Measurements from ENCODE around the gene CADM2. TPM values are rescaled to one million over a fixed set of nuclear protein-coding genes. Genes with fewer than 3 reads are reported as not detected.

CADM2 gene
- total RNA-seq, 2 experiments from 2014 or later: not detected

DNA sequence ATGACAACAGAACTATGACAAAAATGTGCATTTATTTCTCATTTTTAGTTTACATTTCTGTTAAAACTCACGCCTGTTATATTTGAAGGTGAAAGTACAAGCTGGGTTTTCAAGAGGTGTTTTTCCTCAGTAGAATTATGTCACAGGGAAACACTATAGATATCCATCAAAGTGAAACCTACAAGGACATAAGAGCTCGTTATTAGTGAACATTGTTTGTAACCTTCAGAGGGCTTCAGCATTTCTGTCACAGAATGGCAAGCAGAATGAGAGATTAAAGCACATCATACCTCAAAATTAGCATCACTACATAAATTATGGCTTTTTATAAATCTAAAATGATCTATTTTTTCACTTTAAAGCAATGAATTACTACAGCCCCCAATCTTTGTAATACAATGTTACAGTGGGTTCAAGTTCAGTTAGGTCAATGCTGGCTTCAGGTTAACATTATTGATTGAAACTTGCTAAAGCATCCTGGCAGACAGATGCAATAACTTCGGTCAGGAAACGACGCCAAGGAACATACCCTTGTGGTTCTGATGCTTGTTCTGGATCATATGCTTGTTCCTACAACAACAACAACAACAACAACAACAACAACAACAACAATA lies 405.6 kb downstream of the CADM2 start:
- no peaks in the 10 kb centered on the region for H3K36me3 Mint-ChIP-seq (ENCODE audit: low read depth)
- H3K9me3 Mint-ChIP-seq: no peaks in the 10 kb centered on the region
- no peaks in the 10 kb centered on the region for H3K27me3 Mint-ChIP-seq
- no peak overlapping the region for H3K27ac Mint-ChIP-seq
- ChIA-PET CTCF (no interaction called here), POLR2A (no interaction called here)
- no peak overlapping the region for H3K4me3 Mint-ChIP-seq
- no peak for DNase-seq
- H3K4me1 Mint-ChIP-seq: no peaks in the 10 kb centered on the region

DNA sequence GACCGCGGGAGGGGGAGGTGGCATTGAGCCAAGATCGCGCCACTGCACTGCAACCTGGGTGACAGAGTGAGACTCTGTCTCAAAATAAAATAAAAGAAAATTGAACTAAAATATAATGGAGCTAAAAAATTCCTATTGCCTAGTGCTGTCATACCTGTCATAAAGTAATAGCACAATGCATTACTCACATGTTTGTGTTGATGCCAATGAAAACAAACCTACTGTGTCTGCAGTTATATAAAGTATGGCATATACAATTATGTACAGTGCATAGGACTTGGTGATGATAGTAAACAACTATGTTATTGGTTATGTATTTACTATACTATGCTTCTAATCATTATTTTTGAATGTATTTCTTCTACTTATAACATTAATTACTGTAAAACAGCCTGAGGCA lies 411.6 kb downstream of the CADM2 start:
- POLR2A ChIA-PET: no interaction called here
- no peaks in the 10 kb centered on the region for H3K4me1 Mint-ChIP-seq
- H3K9me3 Mint-ChIP-seq: no peaks in the 10 kb centered on the region
- no peak overlapping the region for H3K4me3 Mint-ChIP-seq
- CTCF ChIA-PET: no interaction called here
- DNase-seq: no peak
- H3K27ac Mint-ChIP-seq: no peak overlapping the region
- H3K27me3 Mint-ChIP-seq: no peaks in the 10 kb centered on the region
- no peaks in the 10 kb centered on the region for H3K36me3 Mint-ChIP-seq (ENCODE audit: low read depth)

GRCh38 chr3:85376131-85376530 lies 417.3 kb downstream of the CADM2 start:
- Mint-ChIP-seq H3K27ac (no peak overlapping the region), H3K36me3 (ENCODE audit: low read depth) (no peaks in the 10 kb centered on the region), H3K27me3 (no peaks in the 10 kb centered on the region), H3K9me3 (no peaks in the 10 kb centered on the region), H3K4me1 (no peaks in the 10 kb centered on the region), H3K4me3 (no peak overlapping the region)
- DNase-seq: no peak
- ChIA-PET CTCF (no interaction called here), POLR2A (no interaction called here)

- no peak overlapping the region for H3K27ac Mint-ChIP-seq
- no peaks in the 10 kb centered on the region for H3K36me3 Mint-ChIP-seq (ENCODE audit: low read depth)
- no peak overlapping the region for H3K4me3 Mint-ChIP-seq
- H3K4me1 Mint-ChIP-seq: no peaks in the 10 kb centered on the region
- CTCF ChIA-PET: no interaction called here
- POLR2A ChIA-PET: no interaction called here
- no peak for DNase-seq
- H3K9me3 Mint-ChIP-seq: peaks cover 2% of the 10 kb centered on the region
- H3K27me3 Mint-ChIP-seq: no peaks in the 10 kb centered on the region
Observed at GRCh38 chr3:85377115-85377514, 418.3 kb downstream of the CADM2 start.

DNA sequence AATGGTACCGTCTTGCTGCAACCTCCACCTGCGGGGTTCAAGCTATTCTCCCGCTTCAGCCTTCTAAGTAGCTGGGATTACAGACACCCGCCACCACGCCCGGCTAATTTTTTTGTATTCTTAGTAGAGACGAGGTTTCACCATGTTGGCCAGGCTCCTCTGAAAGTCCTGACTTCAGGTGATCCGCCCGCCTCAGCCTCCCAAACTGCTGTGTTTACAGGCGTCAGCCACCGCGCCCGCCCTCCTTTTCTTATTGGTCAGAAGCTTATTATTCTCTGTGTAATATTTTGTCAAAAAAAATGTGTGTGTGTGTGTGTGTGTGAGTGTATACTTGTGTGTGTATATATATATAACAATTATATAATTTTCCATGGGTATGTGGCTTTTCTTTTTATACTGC lies 425.6 kb downstream of the CADM2 start:
- Mint-ChIP-seq H3K27me3 (no peaks in the 10 kb centered on the region), H3K36me3 (ENCODE audit: low read depth) (no peaks in the 10 kb centered on the region), H3K4me1 (no peaks in the 10 kb centered on the region), H3K9me3 (peaks cover 2% of the 10 kb centered on the region), H3K27ac (no peak overlapping the region), H3K4me3 (no peak overlapping the region)
- CTCF ChIA-PET: no interaction called here
- no peak for DNase-seq
- POLR2A ChIA-PET: no interaction called here

DNA sequence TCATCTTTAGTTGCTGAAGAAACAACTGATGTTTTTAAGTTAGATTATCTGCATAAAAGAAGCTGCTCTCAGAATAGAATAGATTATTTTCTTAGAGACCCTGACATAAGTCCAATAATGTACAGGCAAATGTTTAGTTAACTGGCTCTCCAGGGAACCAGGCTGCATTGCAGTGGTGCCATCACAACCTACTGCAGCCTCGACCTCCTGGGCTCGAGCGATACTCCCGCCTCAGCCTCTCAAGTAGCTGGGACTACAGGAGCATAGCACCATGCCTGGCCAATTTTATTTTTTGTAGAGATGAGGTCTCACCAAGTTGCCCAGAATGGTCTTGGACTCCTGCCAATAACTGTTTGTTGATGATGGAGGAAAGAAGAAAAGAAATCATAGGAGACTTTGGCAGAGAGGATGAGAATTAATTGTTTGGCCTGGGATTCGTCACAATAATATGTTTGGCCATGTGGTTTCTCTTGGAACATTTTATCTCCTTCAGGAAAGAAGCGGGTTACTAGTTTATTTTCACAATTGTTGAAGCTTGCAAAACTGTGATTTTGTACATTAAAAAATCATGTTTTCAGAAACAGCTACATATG lies 429.2 kb downstream of the CADM2 start:
- Mint-ChIP-seq H3K4me1 (no peaks in the 10 kb centered on the region), H3K27ac (no peak overlapping the region), H3K36me3 (ENCODE audit: low read depth) (no peaks in the 10 kb centered on the region), H3K27me3 (no peaks in the 10 kb centered on the region), H3K9me3 (peaks cover 2% of the 10 kb centered on the region), H3K4me3 (no peak overlapping the region)
- POLR2A ChIA-PET: no interaction called here
- CTCF ChIA-PET: no interaction called here
- DNase-seq: no peak

DNA sequence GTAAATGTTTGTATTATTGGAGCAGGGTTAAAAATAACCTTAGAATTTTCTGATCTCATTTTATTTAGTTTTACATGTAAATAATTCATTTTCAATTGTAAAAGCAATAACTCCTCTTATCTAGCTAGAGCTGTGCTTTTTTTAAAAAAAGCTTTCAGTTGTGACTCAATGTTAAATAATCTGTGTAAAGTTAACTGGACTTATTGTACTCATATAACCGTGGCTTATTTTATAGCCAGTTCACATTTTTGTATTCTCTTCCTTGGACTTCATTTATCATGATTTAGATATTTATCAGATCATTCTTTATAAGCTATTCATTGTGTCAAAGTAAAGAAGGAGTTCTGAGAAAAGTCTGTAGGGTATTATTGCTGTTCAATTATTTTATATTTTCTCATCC lies 435.6 kb downstream of the CADM2 start:
- H3K4me1 Mint-ChIP-seq: no peaks in the 10 kb centered on the region
- ChIA-PET POLR2A (no interaction called here), CTCF (no interaction called here)
- no peak for DNase-seq
- H3K27me3 Mint-ChIP-seq: no peaks in the 10 kb centered on the region
- no peaks in the 10 kb centered on the region for H3K36me3 Mint-ChIP-seq (ENCODE audit: low read depth)
- no peak overlapping the region for H3K4me3 Mint-ChIP-seq
- peaks cover 7% of the 10 kb centered on the region for H3K9me3 Mint-ChIP-seq
- no peak overlapping the region for H3K27ac Mint-ChIP-seq

DNA sequence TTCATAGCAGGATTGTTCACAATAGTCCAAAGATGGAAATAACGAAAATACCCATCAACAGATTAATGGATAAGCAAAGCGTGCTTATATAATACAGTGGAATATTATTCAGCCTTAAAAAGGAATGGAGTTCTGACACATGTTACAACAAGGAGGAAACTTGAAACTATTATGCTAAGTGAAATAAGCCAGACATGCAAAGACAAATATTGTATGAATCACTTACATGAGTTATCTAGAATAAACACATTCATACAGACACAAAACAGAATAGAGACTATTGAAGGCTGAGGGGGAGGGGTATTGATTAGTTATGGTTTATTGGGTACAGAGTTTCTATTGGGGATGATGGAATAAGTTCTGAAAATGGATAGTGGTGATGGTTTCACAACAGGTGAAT lies 438.6 kb downstream of the CADM2 start:
- Mint-ChIP-seq H3K4me1 (no peaks in the 10 kb centered on the region), H3K9me3 (peaks cover 9% of the 10 kb centered on the region), H3K36me3 (ENCODE audit: low read depth) (no peaks in the 10 kb centered on the region), H3K4me3 (no peak overlapping the region), H3K27me3 (no peaks in the 10 kb centered on the region), H3K27ac (no peak overlapping the region)
- DNase-seq: no peak
- CTCF ChIA-PET: no interaction called here
- POLR2A ChIA-PET: no interaction called here

DNA sequence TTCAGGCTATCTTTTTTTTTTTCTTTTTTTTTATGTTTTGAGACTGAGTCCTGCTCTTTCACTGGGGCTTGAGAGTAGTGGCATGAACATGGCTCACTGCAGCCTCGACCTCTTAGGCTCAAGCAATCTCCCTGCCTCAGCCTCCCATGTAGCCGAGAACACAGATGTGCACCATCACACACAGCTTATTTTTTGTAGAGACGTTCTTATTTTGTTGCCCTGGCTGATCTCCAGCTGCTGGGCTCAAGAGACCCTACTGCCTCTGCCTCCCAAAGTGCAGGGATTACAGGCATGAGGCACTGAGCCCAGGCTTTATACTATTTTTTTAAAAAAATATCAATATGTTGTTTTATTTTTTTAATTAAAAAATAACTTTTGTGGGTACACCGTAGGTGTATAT lies 467.3 kb downstream of the CADM2 start:
- no peaks in the 10 kb centered on the region for H3K36me3 Mint-ChIP-seq (ENCODE audit: low read depth)
- H3K4me1 Mint-ChIP-seq: no peaks in the 10 kb centered on the region
- H3K27ac Mint-ChIP-seq: no peak overlapping the region
- POLR2A ChIA-PET: no interaction called here
- H3K9me3 Mint-ChIP-seq: peaks cover 11% of the 10 kb centered on the region
- no peak for DNase-seq
- H3K4me3 Mint-ChIP-seq: no peak overlapping the region
- no peaks in the 10 kb centered on the region for H3K27me3 Mint-ChIP-seq
- CTCF ChIA-PET: no interaction called here

DNA sequence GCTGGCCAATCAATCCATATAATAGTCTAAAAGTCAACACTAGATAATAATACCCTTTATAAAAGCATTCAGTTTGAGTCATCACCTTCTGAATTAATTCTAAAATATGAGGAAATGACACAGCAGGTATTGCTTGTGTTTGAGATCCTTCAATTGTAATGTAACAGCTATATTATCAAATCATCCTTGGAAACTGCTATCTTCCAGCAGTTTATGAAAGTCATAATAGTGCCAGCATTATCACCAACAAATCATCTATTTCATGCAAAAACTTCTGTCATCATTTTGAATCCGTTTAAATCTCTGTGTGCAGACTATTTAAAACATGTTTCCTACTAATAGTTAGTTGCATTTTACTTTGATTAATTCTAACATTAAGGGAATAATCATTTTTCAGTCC lies 468.7 kb downstream of the CADM2 start:
- POLR2A ChIA-PET: no interaction called here
- peaks cover 11% of the 10 kb centered on the region for H3K9me3 Mint-ChIP-seq
- H3K27me3 Mint-ChIP-seq: no peaks in the 10 kb centered on the region
- H3K4me3 Mint-ChIP-seq: no peak overlapping the region
- H3K36me3 Mint-ChIP-seq (ENCODE audit: low read depth): no peaks in the 10 kb centered on the region
- no peak for DNase-seq
- no peak overlapping the region for H3K27ac Mint-ChIP-seq
- CTCF ChIA-PET: no interaction called here
- H3K4me1 Mint-ChIP-seq: no peaks in the 10 kb centered on the region

GRCh38 chr3:85432081-85432480 lies 473.3 kb downstream of the CADM2 start:
- no peak overlapping the region for H3K4me3 Mint-ChIP-seq
- DNase-seq: no peak
- no peaks in the 10 kb centered on the region for H3K27me3 Mint-ChIP-seq
- CTCF ChIA-PET: no interaction called here
- H3K27ac Mint-ChIP-seq: no peak overlapping the region
- no peaks in the 10 kb centered on the region for H3K36me3 Mint-ChIP-seq (ENCODE audit: low read depth)
- no peaks in the 10 kb centered on the region for H3K4me1 Mint-ChIP-seq
- POLR2A ChIA-PET: no interaction called here
- peaks cover 9% of the 10 kb centered on the region for H3K9me3 Mint-ChIP-seq

DNA sequence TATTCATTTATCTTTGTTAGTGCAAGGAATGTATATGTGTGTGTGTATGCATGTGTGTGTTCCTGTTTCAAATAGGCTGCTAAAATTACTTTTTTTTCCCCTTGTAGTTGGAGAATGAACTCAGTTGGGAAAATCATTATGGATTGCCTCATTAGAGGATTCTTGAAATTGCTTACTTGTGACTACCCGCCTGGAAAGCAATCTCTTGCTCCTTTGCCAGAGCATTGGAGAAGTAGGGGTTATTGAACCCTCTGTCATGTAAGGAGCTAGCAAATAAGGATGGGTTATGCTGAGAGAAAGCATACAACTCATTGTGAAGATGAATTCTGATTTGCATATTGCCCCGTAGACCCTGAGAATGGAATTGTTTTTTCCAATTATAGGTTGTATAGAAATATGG lies 474.5 kb downstream of the CADM2 start:
- Mint-ChIP-seq H3K4me1 (no peaks in the 10 kb centered on the region), H3K27ac (no peak overlapping the region), H3K9me3 (peaks cover 9% of the 10 kb centered on the region), H3K36me3 (ENCODE audit: low read depth) (no peaks in the 10 kb centered on the region), H3K4me3 (no peak overlapping the region), H3K27me3 (no peaks in the 10 kb centered on the region)
- ChIA-PET CTCF (no interaction called here), POLR2A (no interaction called here)
- no peak for DNase-seq

DNA sequence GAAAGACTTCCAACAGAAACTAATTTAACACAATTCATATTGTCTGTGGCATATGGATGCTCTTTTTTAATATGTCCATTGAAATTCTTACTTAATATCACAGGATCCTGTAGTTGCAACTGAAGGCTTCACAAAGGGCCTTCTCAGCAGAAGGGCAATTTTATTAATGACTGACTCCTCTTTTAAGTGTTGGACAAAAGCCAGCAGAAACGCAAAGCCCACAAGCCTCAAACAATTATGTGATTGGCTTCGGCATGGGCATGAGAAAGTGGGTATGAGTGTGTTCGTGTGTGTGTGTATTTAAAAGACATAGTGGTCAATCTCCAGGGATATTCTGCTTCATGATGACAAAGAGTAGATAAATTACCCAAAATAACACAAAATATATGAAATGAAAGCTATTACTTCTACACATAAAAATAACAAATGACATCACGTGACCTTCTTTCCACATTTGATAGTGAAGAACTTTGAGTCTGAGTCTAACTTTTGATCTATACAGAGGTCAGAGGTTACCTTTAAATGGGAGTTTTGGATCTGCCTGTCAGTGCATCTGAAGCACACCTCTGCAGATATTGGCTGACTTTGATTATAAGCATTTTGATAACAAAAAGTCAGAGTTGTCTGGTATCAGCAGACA lies 496.9 kb downstream of the CADM2 start:
- Mint-ChIP-seq H3K4me1 (no peaks in the 10 kb centered on the region), H3K9me3 (no peaks in the 10 kb centered on the region), H3K27ac (no peak overlapping the region), H3K36me3 (ENCODE audit: low read depth) (no peaks in the 10 kb centered on the region), H3K27me3 (no peaks in the 10 kb centered on the region), H3K4me3 (no peak overlapping the region)
- CTCF ChIA-PET: no interaction called here
- DNase-seq: no peak
- POLR2A ChIA-PET: no interaction called here

DNA sequence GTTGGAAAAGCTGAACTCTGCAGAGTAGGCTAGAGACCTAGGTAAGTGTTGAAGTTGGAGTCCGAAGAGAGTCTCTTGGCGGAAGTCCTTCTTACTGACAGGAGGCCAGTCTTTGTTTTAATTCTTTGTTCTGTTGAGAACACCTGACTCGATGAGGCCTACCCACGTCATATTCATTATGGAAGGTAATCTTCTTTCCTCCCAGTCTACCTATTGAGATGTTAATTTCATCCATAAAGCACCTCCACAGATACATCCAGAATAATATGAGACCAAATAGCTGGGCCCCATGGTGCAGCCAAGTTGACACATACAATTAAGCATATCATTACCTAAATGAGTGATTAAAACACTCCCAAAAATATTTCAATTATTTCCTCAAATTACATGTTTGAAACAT lies 515.5 kb downstream of the CADM2 start:
- POLR2A ChIA-PET: no interaction called here
- DNase-seq: no peak
- H3K36me3 Mint-ChIP-seq (ENCODE audit: low read depth): no peaks in the 10 kb centered on the region
- no peaks in the 10 kb centered on the region for H3K27me3 Mint-ChIP-seq
- peaks cover 2% of the 10 kb centered on the region for H3K9me3 Mint-ChIP-seq
- no peak overlapping the region for H3K4me3 Mint-ChIP-seq
- CTCF ChIA-PET: no interaction called here
- H3K4me1 Mint-ChIP-seq: no peaks in the 10 kb centered on the region
- H3K27ac Mint-ChIP-seq: no peak overlapping the region

All from activated CD4-positive, alpha-beta memory T cell treated with anti-CD3 and anti-CD28 coated beads, Interleukin-2, amount 10 ng/mL, durations not matched to agents 7 days and 5 days (primary cell).